H1 (cell line): Measurements from ENCODE around the gene TMEM169. TPM values are rescaled to one million over a fixed set of nuclear protein-coding genes. Genes with fewer than 3 reads are reported as not detected.
A peak's percentile ranks its signal among the peaks of the same experiment; 100 is the strongest.

Experiments
- BRCA1 ChIP-seq: IDR thresholded peaks from 2 replicates; pipeline ENCODE4 v1.6.1; 2012; ENCODE audit warnings: low read depth, low read length, improper control_type of control experiment
- CEBPB ChIP-seq: IDR thresholded peaks from 2 replicates; pipeline ENCODE4 v1.6.1; 2012; ENCODE audit warnings: low read depth, low read length
- EP300 ChIP-seq, 2 experiments: IDR thresholded peaks; 1 replicate in 1 of 2; 2 replicates in 1 of 2; pipeline ENCODE4 v1.6.1; 2011 to 2012; ENCODE audit warnings: low read depth in 2 of 2, low read length in 2 of 2, mild to moderate bottlenecking in 2 of 2, borderline replicate concordance in 1 of 2, inconsistent platforms in 1 of 2, moderate library complexity in 1 of 2
- EZH2 ChIP-seq: fragments of 200-600 bp; sonication (generic); IDR thresholded peaks from 2 replicates; pipeline ENCODE4 v1.7.1; 2012; ENCODE audit warnings: low read depth, mild to moderate bottlenecking, moderate library complexity, low read length, inconsistent platforms; ENCODE audit not compliant: severe bottlenecking
- NRF1 ChIP-seq: IDR thresholded peaks from 2 replicates; pipeline ENCODE4 v1.6.1; 2011; ENCODE audit warnings: mild to moderate bottlenecking, low read depth, low read length, improper control_type of control experiment
- POLR2A ChIP-seq, 2 experiments: IDR thresholded peaks; 1 replicate in 1 of 2; 2 replicates in 1 of 2; pipeline ENCODE4 v1.6.1; 2011; ENCODE audit warnings: low read depth in 2 of 2, low read length in 2 of 2, mild to moderate bottlenecking in 2 of 2; ENCODE audit errors: control extremely low read depth in 1 of 2
- SP4 ChIP-seq: IDR thresholded peaks from 2 replicates; pipeline ENCODE4 v1.6.1; 2012; ENCODE audit warnings: low read length, inconsistent platforms
- polyA plus RNA-seq, 7 experiments: library from polyadenylated mRNA; depleted of rRNA in 3 of 7; stranded (reverse) in 5 of 7; unstranded in 2 of 7; fragments of >200 nt in 5 of 7; fragments of 200-250 nt in 2 of 7; gene quantifications; 1 replicate in 5 of 7; 2 replicates in 1 of 7; 4 replicates in 1 of 7; pipeline versions ENCODE4 v1.2.1 to v1.2.3, GENCODE V29; 2011 to 2013; ENCODE audit warnings: missing spikeins in 2 of 7, mixed read lengths in 2 of 7
- total RNA-seq: library from RNA; stranded (reverse); fragmentation: NEBNext Ultra II Directional; extraction: Animal tissue kit (Norgen Biotek cat#: 25700); gene quantifications from 2 replicates; pipeline ENCODE4 v1.2.1, GENCODE V29; 2021
- TF ChIP-seq, protein P1 (sequence below): IDR thresholded peaks from 2 replicates; pipeline ENCODE4 v1.6.1; 2012; ENCODE audit warnings: inconsistent platforms

The TMEM169 gene
- total and polyA plus RNA-seq, 2 of the 8 experiments (the other 6 are each of a cell fraction or from before 2014, with no cell fraction given), result 0.41 to 2.4 TPM

DNA sequence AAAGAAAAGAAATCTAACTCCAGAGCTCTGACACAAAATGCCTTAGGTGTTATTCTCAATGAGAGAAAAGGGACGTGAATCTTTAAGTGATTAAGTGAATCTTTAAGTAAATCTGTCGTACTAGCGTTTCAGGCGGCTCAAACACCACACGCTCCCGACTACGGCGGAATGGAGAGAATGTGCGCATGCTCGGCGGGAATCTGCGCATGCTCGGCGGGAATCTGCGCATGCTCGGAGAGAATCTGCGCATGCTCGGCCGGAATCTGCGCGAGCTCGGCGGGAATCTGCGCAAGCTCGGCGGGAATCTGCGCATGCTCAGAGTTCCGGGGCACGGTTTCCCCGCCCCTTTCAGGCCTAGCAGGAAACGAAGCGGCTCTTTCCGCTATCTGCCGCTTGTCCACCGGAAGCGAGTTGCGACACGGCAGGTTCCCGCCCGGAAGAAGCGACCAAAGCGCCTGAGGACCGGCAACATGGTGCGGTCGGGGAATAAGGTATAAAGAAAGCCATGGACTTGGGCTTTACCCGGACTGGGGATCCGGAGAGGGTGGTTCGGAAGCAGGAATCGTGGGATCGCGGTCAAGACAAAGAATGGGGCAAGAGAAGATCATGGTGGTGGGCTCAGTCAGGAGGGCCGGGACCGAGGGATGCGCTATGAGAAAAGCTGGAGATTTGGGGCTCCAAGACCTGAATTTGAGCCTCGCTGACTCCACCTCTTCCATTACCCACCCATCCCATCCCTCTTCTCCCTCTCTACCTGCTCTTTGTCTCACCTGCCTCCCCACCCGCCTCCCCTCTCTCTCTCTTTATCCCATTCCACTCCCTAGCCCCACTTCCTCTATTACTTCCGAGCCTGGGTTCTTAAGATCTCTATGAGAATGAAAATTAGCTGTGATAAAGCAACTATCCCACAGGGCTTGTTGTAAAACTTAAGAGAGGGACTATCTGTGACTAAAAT, 27.5 kb downstream of the TMEM169 start, which contains the start of gene XRCC5 (continued):
- TF ChIP-seq, protein P1, sequence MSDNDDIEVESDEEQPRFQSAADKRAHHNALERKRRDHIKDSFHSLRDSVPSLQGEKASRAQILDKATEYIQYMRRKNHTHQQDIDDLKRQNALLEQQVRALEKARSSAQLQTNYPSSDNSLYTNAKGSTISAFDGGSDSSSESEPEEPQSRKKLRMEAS, result peak; percentile 96
- TF ChIP-seq SP4 (peak; percentile 90; the same call in 1 of the 2 replicates), POLR2A (IDR thresholded peaks at IDR 0.05; ENCODE audit: control extremely low read depth in 1 of 2, low read depth in 2 of 2, low read length in 2 of 2) (peak; percentile 65 to 77), CEBPB (peak; percentile 96), EP300 (IDR thresholded peaks at IDR 0.05; ENCODE audit: borderline replicate concordance in 1 of 2, low read depth in 2 of 2, low read length in 2 of 2) (no peak; a peak in 1 of 3 replicates), NRF1 (peak; percentile 100), BRCA1 (no peak), EZH2 (no peak)
